HepG2 (cell line): ENCODE data around the gene ZFPM1. TPM values are rescaled to one million over a fixed set of nuclear protein-coding genes. Genes with fewer than 3 reads are reported as not detected.
A peak's percentile ranks its signal among the peaks of the same experiment; 100 is the strongest.

Source experiments
- ATAC-seq: fragments of 200-7000 bp; cut with Tn5 transposase; 3 replicates; pipeline ENCODE4 v1.9.1; 2020; ENCODE audit warnings: mild to moderate bottlenecking, moderate library complexity
- BruUV-seq: library from RNA; stranded (reverse); fragments of 400-500 nt; replicated peaks from 2 replicates; lab custom pipeline; 2021; lab: Mats Ljungman, UMichigan
- CTCF ChIA-PET: fragments of 300-600 bp; formaldehyde crosslinking; extraction: SDS; loops from one replicate; lab custom pipeline; 2021; ENCODE audit warnings: low total read pairs, inconsistent platforms, low intra/inter-chr PET ratio; lab: Yijun Ruan, JAX
- POLR2A ChIA-PET: fragments of 350-600 bp; sonication (Branson Sonifier 250); formaldehyde crosslinking; loops from one replicate; lab custom pipeline; 2020; ENCODE audit warnings: antibody characterized with exemption, inconsistent platforms; lab: Yijun Ruan, JAX
- DNase-seq: peaks from one replicate; pipeline ENCODE4 v3.0.0-alpha.2; 2015; ENCODE audit warnings: low spot score
- FAIRE-seq: peaks from 3 replicates; lab custom pipeline; 2011; peaks lifted over from hg19 to GRCh38; lab: Jason Lieb, UNC
- H2AFZ ChIP-seq: one replicate; pipeline ENCODE4 v1.6.1; 2011; ENCODE audit warnings: low read length, inconsistent platforms
- H3K27ac ChIP-seq: fragments of 300-600 bp; 3 replicates; pipeline ENCODE4 v1.8.0; 2011; ENCODE audit warnings: mixed run types, mild to moderate bottlenecking, mixed read lengths, low read length, inconsistent platforms; ENCODE audit not compliant: insufficient read depth; ENCODE audit errors: extremely low read length
- H3K27me3 ChIP-seq, 2 experiments: fragments of 200-600 bp in 1 of 2; 2 replicates in 1 of 2; 3 replicates in 1 of 2; pipeline versions ENCODE4 v1.6.0 to v1.8.0; 2011; ENCODE audit warnings: low read length in 2 of 2, mild to moderate bottlenecking in 2 of 2, moderate library complexity in 2 of 2, inconsistent platforms in 1 of 2; ENCODE audit not compliant: insufficient read depth in 2 of 2, control insufficient read depth in 1 of 2
- H3K36me3 ChIP-seq, 2 experiments: fragments of 200-600 bp in 1 of 2; replicated peaks in 1 of 2; 2 replicates in 1 of 2; 3 replicates in 1 of 2; pipeline versions ENCODE4 v1.5.1 to v1.8.0; 2011; ENCODE audit warnings: low read length in 2 of 2, inconsistent platforms in 1 of 2; ENCODE audit not compliant: insufficient read depth in 2 of 2, control insufficient read depth in 1 of 2
- H3K4me1 ChIP-seq: 2 replicates; pipeline ENCODE4 v1.5.1; 2012; ENCODE audit warnings: low read length, inconsistent platforms; ENCODE audit not compliant: insufficient read depth
- H3K4me2 ChIP-seq: 2 replicates; pipeline ENCODE4 v1.6.0; 2011; ENCODE audit warnings: low read depth, low read length, inconsistent platforms
- H3K4me3 ChIP-seq, 3 experiments: fragments of 200-600 bp in 1 of 3; sonication (generic), shearing (Covaris generic) in 1 of 3; replicated peaks in 1 of 3; 2 replicates each; pipeline ENCODE4 v1.5.1; 2011 to 2016; ENCODE audit warnings: low read length in 3 of 3, inconsistent platforms in 2 of 3, low read depth in 2 of 3, mild to moderate bottlenecking in 2 of 3, control low read depth in 1 of 3, mixed read lengths in 1 of 3; ENCODE audit not compliant: insufficient read depth in 1 of 3
- H3K79me2 ChIP-seq: one replicate; pipeline ENCODE4 v1.6.1; 2011; ENCODE audit warnings: low read length, inconsistent platforms; ENCODE audit not compliant: insufficient read depth
- H3K9ac ChIP-seq: 2 replicates; pipeline ENCODE4 v1.6.0; 2011; ENCODE audit warnings: mild to moderate bottlenecking, low read depth, low read length, inconsistent platforms; ENCODE audit not compliant: insufficient read depth
- H3K9me3 ChIP-seq: 2 replicates; pipeline ENCODE4 v1.5.1; 2012; ENCODE audit warnings: mild to moderate bottlenecking, low read length
- H4K20me1 ChIP-seq: 2 replicates; pipeline ENCODE4 v1.6.0; 2011; ENCODE audit warnings: inconsistent platforms, mild to moderate bottlenecking, low read length, moderate library complexity; ENCODE audit not compliant: insufficient read depth
- FLYWCH1 ChIP-seq: sonication (generic); formaldehyde crosslinking; IDR thresholded peaks from 2 replicates; pipeline ENCODE4 v1.8.1; 2023; ENCODE audit warnings: mild to moderate bottlenecking, missing genetic modification reagents
- FUBP1 ChIP-seq: sonication (generic); formaldehyde crosslinking; IDR thresholded peaks from 2 replicates; pipeline ENCODE4 v1.5.1; 2020; ENCODE audit warnings: missing genetic modification reagents, mild to moderate bottlenecking, borderline replicate concordance
- HNF1B ChIP-seq: sonication (generic); formaldehyde crosslinking; IDR thresholded peaks from 2 replicates; pipeline ENCODE4 v1.5.1; 2020; ENCODE audit warnings: mild to moderate bottlenecking, moderate library complexity, missing genetic modification reagents
- IRF9 ChIP-seq: sonication (generic); formaldehyde crosslinking; IDR thresholded peaks from 2 replicates; pipeline ENCODE4 v1.8.0; 2022; ENCODE audit warnings: missing genetic modification reagents, mild to moderate bottlenecking, borderline replicate concordance
- POGK ChIP-seq: sonication (generic); formaldehyde crosslinking; conservative IDR thresholded peaks from 2 replicates; pipeline ENCODE4 v1.8.0; 2022; ENCODE audit warnings: mild to moderate bottlenecking, moderate library complexity, missing genetic modification reagents
- REXO4 ChIP-seq: sonication (generic); formaldehyde crosslinking; IDR thresholded peaks from 2 replicates; pipeline ENCODE4 v1.8.0; 2022; ENCODE audit warnings: missing genetic modification reagents, mild to moderate bottlenecking, borderline replicate concordance
- TEAD3 ChIP-seq: optimal IDR thresholded peaks from 2 replicates; pipeline ENCODE3; 2016; ENCODE audit warnings: borderline replicate concordance
- ZNF333 ChIP-seq: sonication (generic); formaldehyde crosslinking; IDR thresholded peaks from 2 replicates; pipeline ENCODE4 v1.4.0; 2020; ENCODE audit warnings: mild to moderate bottlenecking, missing genetic modification reagents, borderline replicate concordance
- WGBS: methylation state at CpG from one replicate; pipeline ENCODE4 v1.1.6; 2017; ENCODE audit warnings: low lambda C conversion rate; 5-methylcytosine and 5-hydroxymethylcytosine counted together
- in situ Hi-C: cut with HindIII; loops from 2 replicates; pipeline ENCODE4 v1.10.0; 2017; ENCODE audit warnings: low pct_unique_long_range_greater_than_20kb; ENCODE audit not compliant: extremely low pct_ligation_motif_present
- intact Hi-C: fragments of 100-400 bp; cut with micrococcal nuclease; formaldehyde crosslinking; loops from one replicate; pipeline ENCODE4 v1.10.0; 2022; ENCODE audit not compliant: unreplicated experiment
- polyA plus RNA-seq, 8 experiments: library from polyadenylated mRNA; depleted of rRNA in 3 of 8; stranded (reverse) in 7 of 8; unstranded in 1 of 8; fragments of >200 nt; fragmentation: Illumina TruSeq in 4 of 8; extraction: Trizol in 4 of 8; gene quantifications; 2 replicates each; pipeline versions ENCODE4 v1.2.1 to v1.2.3, GENCODE V29; 2011 to 2016; ENCODE audit warnings: low read depth in 4 of 8, missing spikeins in 1 of 8, mixed read lengths in 1 of 8; ENCODE audit not compliant: insufficient read depth in 1 of 8
- total RNA-seq, 5 experiments: library from RNA; depleted of rRNA; stranded (reverse); fragments of >200 nt; fragmentation: Illumina TruSeq; extraction: Trizol; gene quantifications; 2 replicates each; pipeline ENCODE4 v1.2.3, GENCODE V29; 2016; ENCODE audit warnings: low read depth in 1 of 5

The ZFPM1 gene
- total and polyA plus RNA-seq, 2 of the 13 experiments (the other 11 are each of a cell fraction or from before 2014, with no cell fraction given): 1.3 to 3.8 TPM

- peak; percentile 72 for TF ChIP-seq HNF1B (CRISPR knock-in tag)
- TF ChIP-seq, all 625 proteins: peak for 63
These were observed 97.2 kb downstream of the ZFPM1 start (continued) for GRCh38 chr16:88550246-88550661.

GRCh38 chr16:88552166-88552565 lies 99.1 kb downstream of the ZFPM1 start:
- in situ Hi-C loops: no loop called here
- Histone ChIP-seq H3K27me3 (peaks cover 28 to 75% of the 10 kb centered on the region in 2 experiments; a peak in 4 of 5 replicates), H3K4me2 (no peak overlapping the region), H3K36me3 (no peaks in the 10 kb centered on the region), H3K4me3 (no peak overlapping the region), H4K20me1 (no peaks in the 10 kb centered on the region), H2AFZ (no peak overlapping the region), H3K4me1 (peaks cover 17% of the 10 kb centered on the region), H3K27ac (no peak overlapping the region), H3K9ac (no peak overlapping the region), H3K9me3 (no peaks in the 10 kb centered on the region), H3K79me2 (no peaks in the 10 kb centered on the region)
- 28% methylated on average over 10 of the region's 10 CpGs for WGBS
- FAIRE-seq (no peak), ATAC-seq (no peak), DNase-seq (no peak)
- TF ChIP-seq ZNF333 (CRISPR knock-in tag) (no peak), REXO4 (CRISPR knock-in tag) (no peak), FLYWCH1 (CRISPR knock-in tag) (no peak), IRF9 (CRISPR knock-in tag) (0 out of 2 replicates have a peak, but pooled peaks have one; percentile 1), FUBP1 (CRISPR knock-in tag) (no peak), TEAD3 (CRISPR knock-in tag) (no peak), POGK (no peak)
- ChIA-PET POLR2A (no interaction called here), CTCF (no interaction called here)
- no TSS peak for BruUV-seq
- intact Hi-C loops: no loop called here
